BJ (cell line): ENCODE measurements around the gene RUVBL1. TPM values are rescaled to one million over a fixed set of nuclear protein-coding genes. Genes with fewer than 3 reads are reported as not detected.

Experiments used
- CTCF ChIA-PET: fragments of 350-600 bp; formaldehyde crosslinking; extraction: SDS; loops from one replicate; lab custom pipeline; 2021; ENCODE audit warnings: antibody characterized with exemption, inconsistent platforms; lab: Yijun Ruan, JAX
- POLR2A ChIA-PET: fragments of 300-600 bp; sonication (Branson Sonifier 250); formaldehyde crosslinking; extraction: SDS; loops from one replicate; lab custom pipeline; 2021; ENCODE audit warnings: antibody characterized with exemption; lab: Charles Lee
- DNase-seq: peaks from one replicate; pipeline ENCODE4 v3.0.0-alpha.2; 2011; ENCODE audit warnings: low read depth
- H3K27me3 ChIP-seq: 2 replicates; pipeline ENCODE4 v1.6.0; 2011; ENCODE audit warnings: low read length; ENCODE audit not compliant: control insufficient read depth, insufficient read depth
- H3K36me3 ChIP-seq: 2 replicates; pipeline ENCODE4 v1.5.1; 2011; ENCODE audit warnings: low read length; ENCODE audit not compliant: control insufficient read depth, insufficient read depth
- H3K4me3 ChIP-seq: 2 replicates; pipeline ENCODE4 v1.5.1; 2011; ENCODE audit warnings: low read depth, mild to moderate bottlenecking, control low read depth, low read length
- polyA minus RNA-seq: library from RNA; depleted of rRNA, polyadenylated mRNA; stranded (reverse); fragments of >200 nt; gene quantifications from 2 replicates; pipeline ENCODE4 v1.2.3, GENCODE V29; 2011; rRNA and poly(A)+ RNA removed
- polyA plus RNA-seq: library from polyadenylated mRNA; depleted of rRNA; stranded (reverse); fragments of >200 nt; gene quantifications from 2 replicates; pipeline ENCODE4 v1.2.3, GENCODE V29; 2011; rRNA removed
- TF ChIP-seq, protein P1 (sequence below): IDR thresholded peaks from 2 replicates; pipeline ENCODE4 v1.5.1; 2011; ENCODE audit warnings: low read depth, mild to moderate bottlenecking, control low read depth, inconsistent platforms, low read length, moderate library complexity; ENCODE audit not compliant: insufficient read depth

RUVBL1 gene
- 63.7 and 67.6 TPM in 2 replicates for polyA plus RNA-seq
- 24.8 and 46.0 TPM in 2 replicates for polyA minus RNA-seq

GRCh38 chr3:128123538-128124368, at the start of gene RUVBL1:
RUVBL1 (minus strand) TSS chr3:128123812; CDS start chr3:128123724, 88 bp downstream.
- TF ChIP-seq, protein P1, sequence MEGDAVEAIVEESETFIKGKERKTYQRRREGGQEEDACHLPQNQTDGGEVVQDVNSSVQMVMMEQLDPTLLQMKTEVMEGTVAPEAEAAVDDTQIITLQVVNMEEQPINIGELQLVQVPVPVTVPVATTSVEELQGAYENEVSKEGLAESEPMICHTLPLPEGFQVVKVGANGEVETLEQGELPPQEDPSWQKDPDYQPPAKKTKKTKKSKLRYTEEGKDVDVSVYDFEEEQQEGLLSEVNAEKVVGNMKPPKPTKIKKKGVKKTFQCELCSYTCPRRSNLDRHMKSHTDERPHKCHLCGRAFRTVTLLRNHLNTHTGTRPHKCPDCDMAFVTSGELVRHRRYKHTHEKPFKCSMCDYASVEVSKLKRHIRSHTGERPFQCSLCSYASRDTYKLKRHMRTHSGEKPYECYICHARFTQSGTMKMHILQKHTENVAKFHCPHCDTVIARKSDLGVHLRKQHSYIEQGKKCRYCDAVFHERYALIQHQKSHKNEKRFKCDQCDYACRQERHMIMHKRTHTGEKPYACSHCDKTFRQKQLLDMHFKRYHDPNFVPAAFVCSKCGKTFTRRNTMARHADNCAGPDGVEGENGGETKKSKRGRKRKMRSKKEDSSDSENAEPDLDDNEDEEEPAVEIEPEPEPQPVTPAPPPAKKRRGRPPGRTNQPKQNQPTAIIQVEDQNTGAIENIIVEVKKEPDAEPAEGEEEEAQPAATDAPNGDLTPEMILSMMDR: no peak
- Histone ChIP-seq H3K27me3 (no peaks in the 10 kb centered on the region), H3K36me3 (no peaks in the 10 kb centered on the region), H3K4me3 (peak within 1 kb of the TSS; percentile 97)
- CTCF ChIA-PET: interaction anchor here (0.8 to 2.5 kb wide), 10 partner anchors 9 to 494 kb away, joined by 3 to 19 read pairs (median 4); partner anchors contain the start of gene EEFSEC
- DNase-seq: peak; percentile 86
- POLR2A ChIA-PET: no interaction called here

DNA sequence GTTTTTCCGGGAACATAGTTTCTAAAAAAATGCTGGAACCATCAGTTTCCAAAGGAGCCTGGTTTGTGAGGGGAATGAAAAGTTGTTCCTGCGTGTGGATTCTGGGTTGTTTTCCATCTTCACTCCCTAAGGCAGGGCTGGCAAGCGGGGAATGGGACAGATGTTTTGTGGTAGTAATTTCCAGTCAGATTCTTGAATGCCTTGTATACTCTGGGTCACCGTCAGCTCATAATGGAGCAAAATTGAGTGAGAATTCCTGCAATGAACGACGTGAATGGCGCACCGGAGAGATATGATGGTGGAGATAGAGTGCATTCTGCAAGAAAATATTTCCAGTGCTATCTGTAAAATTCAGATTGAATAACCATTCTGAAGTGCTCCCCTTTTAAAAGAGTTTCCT, 49.6 kb upstream of the RUVBL1 start:
- ChIA-PET CTCF (interaction anchor here (0.9 to 2.3 kb wide), 2 partner anchors 411 to 435 kb away, joined by 6 to 7 read pairs; no protein-coding TSS in a partner anchor), POLR2A (no interaction called here)
- no peak for DNase-seq
- H3K4me3 ChIP-seq: no peak overlapping the region
- H3K36me3 ChIP-seq: no peaks in the 10 kb centered on the region; the same call in 1 of the 2 replicates
- no peaks in the 10 kb centered on the region for H3K27me3 ChIP-seq
- TF ChIP-seq, protein P1: no peak

DNA sequence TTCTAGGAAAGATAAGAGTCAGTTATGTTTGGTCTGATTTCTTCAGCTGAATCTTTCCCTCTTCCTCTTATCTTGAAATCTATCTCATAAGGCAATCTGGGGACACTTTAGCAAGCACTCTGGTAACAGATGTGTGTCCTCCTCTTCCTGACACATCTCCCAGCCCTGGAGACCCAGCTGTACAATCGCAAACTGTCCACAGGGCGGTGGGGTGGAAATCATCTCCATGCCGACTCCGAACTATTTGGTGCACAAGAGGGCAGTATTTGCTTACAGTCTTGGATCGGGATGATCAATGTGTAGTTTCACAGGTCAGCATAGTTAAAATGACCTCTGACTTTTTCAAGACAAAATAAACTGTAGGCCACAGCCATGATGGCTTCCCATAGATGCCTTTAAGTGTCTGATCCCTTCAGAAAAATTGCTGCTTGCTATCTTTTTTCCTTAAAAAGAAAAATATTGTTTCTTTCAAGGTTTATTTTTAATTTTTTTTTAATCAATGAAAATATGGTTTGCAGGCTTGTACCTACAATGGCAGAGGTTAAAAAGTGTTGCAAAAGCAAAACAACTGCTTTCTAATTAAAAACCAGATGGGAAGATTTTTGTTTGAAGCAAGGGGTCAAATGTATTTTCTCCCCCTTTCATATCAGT, 47.4 kb upstream of the RUVBL1 start:
- Histone ChIP-seq H3K36me3 (no peaks in the 10 kb centered on the region; the same call in 1 of the 2 replicates), H3K4me3 (no peak overlapping the region), H3K27me3 (no peaks in the 10 kb centered on the region)
- POLR2A ChIA-PET: interaction anchor here (0.6 kb wide), 1 partner anchor 8 kb away, joined by 4 read pairs; no protein-coding TSS in a partner anchor
- CTCF ChIA-PET: interaction anchor here (0.6 to 2.4 kb wide), 32 partner anchors 9 to 443 kb away, joined by 3 to 15 read pairs (median 4); partner anchors contain the start of gene EEFSEC
- peak; percentile 39 for DNase-seq
- TF ChIP-seq, protein P1: peak; percentile 91

GRCh38 chr3:128168836-128169235, 45.2 kb upstream of the RUVBL1 start:
- Histone ChIP-seq H3K36me3 (no peaks in the 10 kb centered on the region; the same call in 1 of the 2 replicates), H3K27me3 (no peaks in the 10 kb centered on the region), H3K4me3 (no peak overlapping the region)
- POLR2A ChIA-PET: no interaction called here
- no peak for DNase-seq
- CTCF ChIA-PET: interaction anchor here (1.0 to 2.4 kb wide), 5 partner anchors 46 to 439 kb away, joined by 3 to 10 read pairs (median 7); partner anchors contain the start of gene RUVBL1
- TF ChIP-seq, protein P1: no peak
